ENCODE measurements around the gene NKAP. TPM values are rescaled to one million over a fixed set of nuclear protein-coding genes. Genes with fewer than 3 reads are reported as not detected.

Gene NKAP
- 5.8 TPM for total RNA-seq

DNA sequence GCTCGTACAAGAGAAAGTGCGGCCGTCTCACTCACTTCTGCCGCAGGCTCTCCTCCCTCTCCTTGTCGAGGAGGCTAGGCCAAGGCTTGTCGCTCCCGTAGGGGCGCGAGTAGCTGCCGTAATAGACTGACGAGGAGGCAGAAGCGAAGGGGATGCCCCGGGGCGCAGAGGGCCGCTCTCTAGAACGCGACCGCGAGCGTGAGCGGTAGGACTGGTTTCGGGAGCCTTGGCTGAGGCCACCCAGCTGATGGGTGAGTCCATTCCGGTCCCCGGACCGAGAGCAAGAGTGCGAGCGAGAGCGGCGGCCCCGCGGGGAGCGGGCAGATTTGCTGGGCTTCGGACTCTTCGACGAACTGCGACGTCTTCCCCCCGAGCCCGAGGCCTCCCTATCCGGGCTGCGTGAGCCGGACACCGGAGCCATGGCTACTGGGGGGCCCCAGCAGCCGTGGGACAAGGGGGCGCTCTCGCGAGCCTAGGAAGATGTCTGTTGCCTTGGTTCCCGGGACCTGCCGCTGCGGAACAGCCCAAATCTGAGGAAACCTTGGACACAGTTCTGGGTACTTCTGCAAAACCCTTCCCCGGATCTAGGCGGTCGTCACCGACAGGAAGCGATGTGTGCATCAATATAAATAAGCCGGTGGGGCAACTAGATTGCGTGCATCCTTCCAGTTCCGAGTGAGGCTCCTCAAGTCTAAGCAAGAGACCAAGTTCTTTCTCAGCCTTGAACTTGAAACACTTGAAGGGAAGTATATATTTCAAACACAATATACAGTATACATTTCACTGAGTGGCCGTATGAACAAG is at the start of gene NKAP:
Gene NKAP (minus strand): TSS at position 567 of the 804 bp plus-strand sequence. CDS start 146 bp downstream, at position 421.

DNA sequence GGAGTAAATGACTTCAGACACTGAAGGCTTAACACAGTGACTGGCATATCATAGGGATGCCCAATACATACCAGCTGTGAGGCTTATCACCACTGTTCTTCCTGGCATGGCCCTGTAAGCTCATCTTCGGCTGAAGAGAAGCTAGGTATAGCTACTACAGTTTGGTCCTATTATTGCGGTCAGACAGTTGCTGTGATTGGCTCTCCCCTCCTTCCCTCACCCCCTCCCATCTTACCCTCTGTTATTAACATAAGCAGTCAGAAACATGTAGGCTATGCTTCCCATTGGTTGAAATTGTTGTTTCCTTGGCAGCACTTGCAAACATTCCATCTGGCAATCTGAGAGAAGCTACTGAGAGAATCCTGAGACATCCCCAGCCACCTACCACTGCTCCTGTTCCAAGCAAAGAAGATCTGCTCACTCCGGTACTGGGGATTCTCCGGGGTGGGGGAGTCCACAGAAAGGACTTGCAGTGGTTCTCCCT is 47.7 kb downstream of the NKAP start, which contains the start of gene AKAP14:
Gene AKAP14 (plus strand): TSS at position 51 of the 484 bp plus-strand sequence. CDS start 7,331 bp downstream, outside the sequence.

DNA sequence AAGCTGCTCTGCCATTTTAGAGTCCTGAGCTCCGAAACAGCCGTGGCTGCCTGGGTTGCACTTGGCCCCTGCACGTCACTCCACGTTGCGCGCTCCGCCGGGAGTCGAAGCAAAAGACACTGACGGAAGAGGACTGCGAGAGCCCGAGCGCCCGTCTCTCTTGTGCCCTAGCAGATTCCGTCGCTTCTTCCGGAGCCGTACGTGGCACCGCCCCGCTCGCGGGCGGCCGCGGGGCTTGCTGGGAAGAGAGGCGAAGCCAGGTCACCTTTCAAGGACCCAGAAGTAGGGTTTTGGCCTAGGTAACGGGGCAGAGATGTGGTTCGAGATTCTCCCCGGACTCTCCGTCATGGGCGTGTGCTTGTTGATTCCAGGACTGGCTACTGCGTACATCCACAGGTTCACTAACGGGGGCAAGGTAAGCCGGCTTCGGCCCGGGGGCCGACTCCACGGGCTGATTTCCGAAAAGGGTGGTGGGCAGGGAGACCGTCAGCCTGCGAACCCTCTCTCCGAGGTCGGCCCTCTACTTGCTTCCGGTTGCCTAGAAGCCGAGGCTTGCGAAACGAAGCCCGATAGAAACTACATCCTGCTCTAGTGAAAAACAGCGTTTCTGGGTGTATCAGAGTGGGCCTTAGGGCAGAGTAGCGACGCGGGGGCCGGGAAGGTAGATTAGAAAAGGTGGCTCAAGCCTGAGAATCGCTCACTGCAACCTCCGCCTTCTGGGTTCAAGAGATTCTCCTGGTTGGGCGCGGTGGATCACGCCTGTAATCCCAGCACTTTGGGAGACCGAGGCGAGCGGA is 71.8 kb downstream of the NKAP start, which contains the start of the genes NDUFA1 and RNF113A:
Gene NDUFA1 (plus strand): TSS at position 234 of the 797 bp plus-strand sequence. CDS start 80 bp downstream, at position 314.
Gene RNF113A (minus strand): TSS at position 135 of the 797 bp plus-strand sequence. CDS start 120 bp downstream, at position 15.

Other genes with a start within 250 kb of the NKAP start
- 1.2 TPM for gene SOWAHD, start 185.2 kb downstream of the NKAP start, total RNA-seq
- 1,011 TPM for gene RPL39, start 152.1 kb downstream of the NKAP start, total RNA-seq
- 4.8 TPM for gene UPF3B, start 90.8 kb downstream of the NKAP start, total RNA-seq
- gene RNF113A, start 72.0 kb downstream of the NKAP start, total RNA-seq = 9.0 TPM
- gene NDUFA1, start 71.9 kb downstream of the NKAP start, total RNA-seq = 63.0 TPM
- gene AKAP14, start 47.9 kb downstream of the NKAP start, total RNA-seq = not detected
- not detected for gene RHOXF2B, start 133.9 kb upstream of the NKAP start, total RNA-seq
- gene RHOXF1, start 172.2 kb upstream of the NKAP start, total RNA-seq = 0.47 TPM
- gene RHOXF2, start 214.9 kb upstream of the NKAP start, total RNA-seq = not detected

All from metanephros (tissue), 1 donor.